Transverse colon (tissue), 4 donors: ENCODE data around the gene PJVK.

Experiments
- EP300 ChIP-seq: sonication (generic); formaldehyde crosslinking; IDR thresholded peaks from one replicate; pipeline ENCODE4 v1.6.1; 2017; ENCODE audit warnings: antibody characterized with exemption, low read depth
- POLR2A ChIP-seq: fragments of 450-650 bp; IDR thresholded peaks from one replicate; pipeline ENCODE4 v1.6.1; 2016; ENCODE audit warnings: antibody characterized with exemption, mild to moderate bottlenecking, moderate library complexity
- POLR2AphosphoS5 ChIP-seq, 3 donors: sonication (generic); formaldehyde crosslinking; IDR thresholded peaks; one replicate each; pipeline ENCODE4 v1.6.1; 2016; ENCODE audit warnings: antibody characterized with exemption in 3 of 3
- TF ChIP-seq, protein P1 (sequence below), 5 experiments: fragments of 200-600 bp in 3 of 5; fragments of 450-650 bp in 2 of 5; sonication (generic) in 3 of 5; IDR thresholded peaks; 1 replicate in 2 of 5; 2 replicates in 3 of 5; pipeline ENCODE4 v1.5.1; 2016 to 2017; ENCODE audit warnings: antibody characterized with exemption in 5 of 5, inconsistent platforms in 3 of 5, mild to moderate bottlenecking in 2 of 5, moderate library complexity in 1 of 5

GRCh38 chr2:178413472-178414265 is 37.5 kb upstream of the PJVK start:
- TF ChIP-seq POLR2A (peak; percentile 32), POLR2AphosphoS5 (IDR thresholded peaks at IDR 0.05) (peak in 1 of 3 donors; percentile 28), EP300 (no peak)
- TF ChIP-seq, protein P1, sequence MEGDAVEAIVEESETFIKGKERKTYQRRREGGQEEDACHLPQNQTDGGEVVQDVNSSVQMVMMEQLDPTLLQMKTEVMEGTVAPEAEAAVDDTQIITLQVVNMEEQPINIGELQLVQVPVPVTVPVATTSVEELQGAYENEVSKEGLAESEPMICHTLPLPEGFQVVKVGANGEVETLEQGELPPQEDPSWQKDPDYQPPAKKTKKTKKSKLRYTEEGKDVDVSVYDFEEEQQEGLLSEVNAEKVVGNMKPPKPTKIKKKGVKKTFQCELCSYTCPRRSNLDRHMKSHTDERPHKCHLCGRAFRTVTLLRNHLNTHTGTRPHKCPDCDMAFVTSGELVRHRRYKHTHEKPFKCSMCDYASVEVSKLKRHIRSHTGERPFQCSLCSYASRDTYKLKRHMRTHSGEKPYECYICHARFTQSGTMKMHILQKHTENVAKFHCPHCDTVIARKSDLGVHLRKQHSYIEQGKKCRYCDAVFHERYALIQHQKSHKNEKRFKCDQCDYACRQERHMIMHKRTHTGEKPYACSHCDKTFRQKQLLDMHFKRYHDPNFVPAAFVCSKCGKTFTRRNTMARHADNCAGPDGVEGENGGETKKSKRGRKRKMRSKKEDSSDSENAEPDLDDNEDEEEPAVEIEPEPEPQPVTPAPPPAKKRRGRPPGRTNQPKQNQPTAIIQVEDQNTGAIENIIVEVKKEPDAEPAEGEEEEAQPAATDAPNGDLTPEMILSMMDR (IDR thresholded peaks at IDR 0.05): no peak
